HG03108 (cell line): ENCODE data around the gene SSX2.
"Not testable (repeated sequence)": the region's sequence is repeated elsewhere in the genome, so short reads cannot be mapped to it uniquely, and the experiment has no call there.

Experiments
- ATAC-seq: cut with Tn5 transposase; IDR thresholded peaks from one replicate; pipeline ENCODE4 v1.9.1; 2021; ENCODE audit warnings: moderate library complexity; ENCODE audit not compliant: unreplicated experiment

Gene SSX2

GRCh38 chrX:52707078-52707477, at the start of gene SSX2:
Gene SSX2 (minus strand): TSS chrX:52707178. CDS start chrX:52705749, 1,429 bp downstream.
- not testable (repeated sequence) for ATAC-seq

- ATAC-seq, result not testable (repeated sequence)
Measured at GRCh38 chrX:52750952-52751351, 44.0 kb upstream of the SSX2 start, which contains the start of gene SSX2B. Gene SSX2B (plus strand): TSS chrX:52751252. CDS start chrX:52752681, 1,429 bp downstream.

DNA sequence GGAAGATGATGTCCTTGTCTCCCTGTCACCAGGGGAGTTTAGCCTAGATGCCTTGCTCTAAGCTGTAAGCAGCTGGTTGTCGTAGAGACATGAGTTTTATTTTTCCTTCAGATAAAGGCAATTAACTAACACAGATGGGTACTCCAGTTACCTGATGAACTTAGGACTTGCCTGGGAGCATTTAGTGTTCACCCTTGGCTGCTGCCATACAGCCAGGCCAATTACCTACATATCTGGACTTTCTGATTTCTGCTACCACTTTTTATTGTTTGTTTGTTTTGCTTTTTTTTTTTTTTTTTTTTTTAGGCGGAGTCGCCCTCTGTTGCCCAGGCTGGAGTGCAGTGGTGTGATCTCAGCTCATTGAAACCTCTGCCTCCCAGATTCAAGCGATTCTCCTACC, 14.9 kb downstream of the SSX2 start:
- ATAC-seq, result not testable (repeated sequence)

DNA sequence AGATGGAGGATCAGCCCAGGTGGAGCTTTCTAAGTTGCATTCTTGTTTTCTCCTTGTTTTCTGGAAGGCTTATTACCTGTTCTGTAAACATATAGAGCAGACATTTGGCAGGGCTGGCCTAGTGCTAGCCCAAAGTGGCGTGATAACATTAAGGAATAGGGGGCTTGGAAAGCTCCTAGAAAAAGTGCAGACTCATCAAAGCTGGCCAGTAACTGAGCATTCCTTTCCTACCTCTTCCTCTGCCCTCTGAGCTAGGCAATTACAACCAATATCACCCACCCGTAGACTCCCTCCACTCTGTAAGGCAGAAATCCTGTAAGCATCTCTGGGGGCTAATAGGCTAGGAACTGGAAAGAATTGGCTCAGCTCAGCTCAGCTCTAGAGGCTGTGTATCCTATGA, 44.8 kb downstream of the SSX2 start:
- not testable (repeated sequence) for ATAC-seq

DNA sequence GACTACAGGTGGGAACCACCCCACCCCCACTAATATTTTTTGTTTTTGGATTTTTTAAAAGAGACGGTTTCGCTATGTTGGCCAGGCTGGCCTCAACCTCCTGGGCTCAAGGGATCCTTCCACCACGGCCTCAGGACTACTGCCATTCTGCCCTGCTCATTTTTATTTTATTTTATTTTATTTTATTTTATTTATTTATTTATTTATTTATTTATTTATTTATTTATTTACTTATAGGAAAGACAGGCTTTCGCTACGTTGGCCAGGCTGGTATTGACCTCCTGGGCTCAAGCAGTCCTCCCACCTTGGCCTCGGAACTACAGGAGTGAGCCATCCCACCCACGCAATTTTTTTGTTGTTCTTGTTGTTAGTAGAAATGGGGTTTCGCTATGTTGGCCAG, 51.5 kb downstream of the SSX2 start:
- not testable (repeated sequence) for ATAC-seq

DNA sequence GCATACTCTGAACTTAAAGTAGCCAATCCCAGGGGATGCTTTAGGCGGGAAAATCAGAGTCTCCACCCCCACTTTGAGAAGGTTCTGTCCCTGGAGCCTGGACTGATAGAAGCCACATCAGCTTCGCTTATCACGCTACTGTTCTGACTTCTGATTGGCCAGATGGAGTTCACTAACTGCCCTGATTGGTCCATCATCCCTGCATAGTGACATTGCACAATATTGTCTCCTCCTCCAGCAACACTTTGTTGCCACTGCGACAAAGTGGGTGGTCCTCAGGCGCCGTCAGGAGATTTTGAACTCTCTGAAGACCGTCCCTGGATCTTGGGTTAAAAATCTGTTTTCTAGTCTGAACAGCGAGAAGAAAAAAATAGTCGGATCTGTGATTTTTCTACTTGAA, 52.2 kb downstream of the SSX2 start, which contains the start of gene SSX7:
Gene SSX7, minus strand, starts transcription at position 101 of the 400 bp plus-strand sequence. CDS start 1,428 bp downstream, outside the sequence.
- ATAC-seq, result not testable (repeated sequence)

DNA sequence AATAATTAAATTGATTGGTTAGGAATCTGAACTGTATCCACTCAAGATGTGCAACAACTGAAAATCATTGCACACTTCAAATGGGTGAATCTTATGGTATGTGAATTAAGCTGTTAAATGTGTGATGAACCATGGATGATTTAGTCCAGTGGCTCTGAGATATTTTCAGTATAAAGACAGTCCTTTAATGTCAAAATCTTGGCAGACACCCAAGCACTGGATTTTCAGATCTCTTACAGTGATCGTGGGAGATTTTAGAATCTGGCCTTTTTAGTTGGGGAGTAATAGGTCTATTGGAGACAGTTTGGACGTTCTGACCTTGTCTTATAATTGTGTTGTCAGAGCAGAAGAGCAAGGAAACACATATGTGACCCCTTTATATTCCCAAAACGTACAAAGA, 56.3 kb downstream of the SSX2 start:
- ATAC-seq, result not testable (repeated sequence)

DNA sequence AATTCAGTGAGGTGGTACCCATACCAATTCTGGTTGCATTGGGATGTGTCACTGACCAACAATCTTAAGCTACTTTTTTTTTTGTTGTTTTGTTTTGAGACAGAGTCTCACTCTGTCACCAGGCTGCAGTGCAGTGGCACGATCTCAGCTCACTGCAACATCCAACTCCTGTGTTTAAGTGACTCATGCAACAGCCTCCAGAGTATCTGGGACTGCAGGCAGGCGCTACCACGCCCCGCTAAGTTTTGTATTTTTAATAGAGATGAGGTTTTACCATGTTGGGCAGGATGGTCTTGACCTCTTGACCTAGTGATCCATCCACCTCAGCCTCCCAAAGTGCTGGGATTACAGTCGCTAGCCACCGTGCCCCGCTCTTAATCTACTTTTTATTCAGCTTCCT, 58.0 kb downstream of the SSX2 start:
- not testable (repeated sequence) for ATAC-seq
